GM12872 (cell line): Measurements from ENCODE around the gene OBSCN.

Experiments
- TF ChIP-seq, protein P1 (sequence below): IDR thresholded peaks from 3 replicates; pipeline ENCODE4 v1.5.1; 2011; ENCODE audit warnings: low read depth, mild to moderate bottlenecking, low read length, moderate library complexity; ENCODE audit not compliant: insufficient read depth

OBSCN gene

DNA sequence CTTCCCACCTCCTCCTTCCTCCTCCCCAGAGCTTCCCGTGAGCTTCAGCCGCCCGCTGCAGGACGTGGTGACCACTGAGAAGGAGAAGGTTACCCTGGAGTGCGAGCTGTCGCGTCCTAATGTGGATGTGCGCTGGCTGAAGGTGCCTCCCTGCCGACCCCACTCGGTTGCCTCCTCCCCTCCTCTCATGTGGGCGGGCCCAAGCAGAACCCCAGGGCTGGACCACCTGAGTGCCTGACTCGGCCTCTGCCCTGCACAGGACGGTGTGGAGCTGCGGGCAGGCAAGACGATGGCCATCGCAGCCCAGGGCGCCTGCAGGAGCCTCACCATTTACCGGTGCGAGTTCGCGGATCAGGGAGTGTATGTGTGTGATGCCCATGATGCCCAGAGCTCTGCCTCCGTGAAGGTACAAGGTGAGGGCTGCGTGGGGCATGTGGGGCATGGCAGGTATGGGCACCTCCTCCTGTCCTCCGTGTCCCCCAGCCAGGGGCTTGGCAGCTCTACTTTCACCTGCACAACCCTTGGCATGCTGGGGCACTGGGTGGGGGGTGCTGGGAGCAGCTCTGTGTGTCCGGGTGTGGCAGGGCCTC is 69.2 kb downstream of the OBSCN start:
- TF ChIP-seq, protein P1, sequence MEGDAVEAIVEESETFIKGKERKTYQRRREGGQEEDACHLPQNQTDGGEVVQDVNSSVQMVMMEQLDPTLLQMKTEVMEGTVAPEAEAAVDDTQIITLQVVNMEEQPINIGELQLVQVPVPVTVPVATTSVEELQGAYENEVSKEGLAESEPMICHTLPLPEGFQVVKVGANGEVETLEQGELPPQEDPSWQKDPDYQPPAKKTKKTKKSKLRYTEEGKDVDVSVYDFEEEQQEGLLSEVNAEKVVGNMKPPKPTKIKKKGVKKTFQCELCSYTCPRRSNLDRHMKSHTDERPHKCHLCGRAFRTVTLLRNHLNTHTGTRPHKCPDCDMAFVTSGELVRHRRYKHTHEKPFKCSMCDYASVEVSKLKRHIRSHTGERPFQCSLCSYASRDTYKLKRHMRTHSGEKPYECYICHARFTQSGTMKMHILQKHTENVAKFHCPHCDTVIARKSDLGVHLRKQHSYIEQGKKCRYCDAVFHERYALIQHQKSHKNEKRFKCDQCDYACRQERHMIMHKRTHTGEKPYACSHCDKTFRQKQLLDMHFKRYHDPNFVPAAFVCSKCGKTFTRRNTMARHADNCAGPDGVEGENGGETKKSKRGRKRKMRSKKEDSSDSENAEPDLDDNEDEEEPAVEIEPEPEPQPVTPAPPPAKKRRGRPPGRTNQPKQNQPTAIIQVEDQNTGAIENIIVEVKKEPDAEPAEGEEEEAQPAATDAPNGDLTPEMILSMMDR: no peak

DNA sequence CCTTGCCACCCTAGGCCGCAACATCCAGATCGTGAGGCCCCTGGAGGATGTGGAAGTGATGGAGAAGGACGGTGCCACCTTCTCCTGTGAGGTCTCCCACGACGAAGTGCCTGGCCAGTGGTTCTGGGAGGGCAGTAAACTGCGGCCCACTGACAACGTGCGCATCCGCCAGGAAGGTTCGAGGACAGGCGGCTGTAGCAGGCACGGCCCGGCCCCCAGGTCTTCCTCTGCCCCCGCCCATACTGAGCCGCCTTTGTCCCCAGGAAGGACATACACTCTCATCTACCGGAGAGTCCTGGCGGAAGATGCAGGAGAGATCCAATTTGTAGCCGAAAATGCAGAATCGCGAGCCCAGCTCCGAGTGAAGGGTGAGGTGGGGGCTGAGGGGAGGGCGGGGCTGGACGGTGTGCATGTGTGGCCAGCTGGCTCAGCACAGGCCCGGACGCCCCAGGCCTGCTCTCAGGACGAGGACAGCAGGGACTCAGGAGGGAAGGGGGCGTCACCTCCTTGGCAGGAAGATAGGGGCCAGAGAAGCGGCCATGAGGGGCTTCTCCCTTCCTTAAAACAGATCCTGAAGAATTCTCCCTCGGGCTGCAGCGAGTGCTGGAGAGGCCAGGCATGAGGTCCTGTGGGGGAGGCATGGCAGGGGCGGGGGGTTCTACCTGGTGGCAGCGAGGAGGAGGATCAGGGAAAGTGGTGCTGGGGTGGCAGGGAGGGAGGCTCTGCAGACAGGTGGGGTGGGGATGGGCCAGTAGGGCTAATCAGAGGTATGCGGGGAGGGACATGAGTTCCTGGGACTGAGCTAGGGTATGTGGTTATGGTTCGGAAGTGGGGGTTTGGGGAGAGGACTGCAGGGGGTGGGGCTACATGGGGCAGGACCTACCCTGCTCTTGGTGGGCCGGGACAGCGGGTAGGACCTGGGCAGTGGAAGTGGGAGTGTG is 69.9 kb downstream of the OBSCN start:
- TF ChIP-seq, protein P1: no peak

DNA sequence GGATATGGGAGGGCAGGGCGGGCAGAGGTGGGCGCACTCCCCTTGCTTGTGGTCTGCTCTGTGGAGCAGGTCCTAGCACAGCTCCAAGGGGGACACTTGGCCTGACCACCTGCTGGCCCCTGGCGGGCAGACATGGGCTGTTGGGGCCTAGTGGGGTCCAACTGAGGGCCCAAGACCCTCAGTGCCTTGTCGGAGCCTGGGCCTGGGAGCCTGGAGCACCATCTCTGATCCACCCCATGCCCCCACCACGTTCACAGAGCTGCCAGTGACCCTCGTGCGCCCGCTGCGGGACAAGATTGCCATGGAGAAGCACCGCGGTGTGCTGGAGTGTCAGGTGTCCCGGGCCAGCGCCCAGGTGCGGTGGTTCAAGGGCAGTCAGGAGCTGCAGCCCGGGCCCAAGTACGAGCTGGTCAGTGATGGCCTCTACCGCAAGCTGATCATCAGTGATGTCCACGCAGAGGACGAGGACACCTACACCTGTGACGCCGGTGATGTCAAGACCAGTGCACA is 70.6 kb downstream of the OBSCN start:
- TF ChIP-seq, protein P1: no peak

DNA sequence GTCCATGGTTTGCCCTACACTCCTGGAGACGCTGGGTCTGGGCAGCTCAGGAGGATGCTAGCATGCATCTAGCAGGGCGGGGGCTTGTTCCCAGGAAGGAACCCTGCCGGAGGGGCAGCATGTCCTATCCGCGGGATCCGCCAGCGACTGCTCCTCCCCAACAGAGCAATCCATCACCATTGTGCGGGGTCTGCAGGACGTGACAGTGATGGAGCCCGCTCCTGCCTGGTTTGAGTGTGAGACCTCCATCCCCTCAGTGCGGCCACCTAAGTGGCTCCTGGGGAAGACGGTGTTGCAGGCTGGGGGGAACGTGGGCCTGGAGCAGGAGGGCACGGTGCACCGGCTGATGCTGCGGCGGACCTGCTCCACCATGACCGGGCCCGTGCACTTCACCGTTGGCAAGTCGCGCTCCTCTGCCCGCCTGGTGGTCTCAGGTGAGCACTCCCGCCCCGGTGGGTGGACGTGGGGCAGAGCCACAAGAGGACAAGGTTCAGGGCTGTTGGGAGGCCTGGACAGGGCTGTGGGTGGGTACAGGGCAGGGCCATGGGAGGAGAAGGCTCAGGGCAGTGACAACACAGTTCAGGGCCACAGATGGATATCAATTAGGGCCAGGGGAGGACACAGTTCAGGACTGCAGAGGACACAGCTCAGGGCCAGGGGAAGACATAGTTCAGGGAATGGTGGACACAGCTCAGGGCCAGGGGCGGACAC is 71.3 kb downstream of the OBSCN start:
- TF ChIP-seq, protein P1: no peak

DNA sequence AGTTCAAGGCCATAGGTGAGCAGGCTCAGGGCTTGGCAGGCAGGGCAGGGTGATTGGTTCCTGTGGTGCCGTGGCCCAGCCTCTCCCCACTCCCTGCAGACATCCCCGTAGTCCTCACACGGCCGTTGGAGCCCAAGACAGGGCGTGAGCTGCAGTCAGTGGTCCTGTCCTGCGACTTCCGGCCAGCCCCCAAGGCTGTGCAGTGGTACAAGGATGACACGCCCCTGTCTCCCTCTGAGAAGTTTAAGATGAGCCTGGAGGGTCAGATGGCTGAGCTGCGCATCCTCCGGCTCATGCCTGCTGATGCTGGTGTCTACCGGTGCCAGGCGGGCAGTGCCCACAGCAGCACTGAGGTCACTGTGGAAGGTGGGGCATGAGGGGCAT is 71.9 kb downstream of the OBSCN start:
- TF ChIP-seq, protein P1: no peak

DNA sequence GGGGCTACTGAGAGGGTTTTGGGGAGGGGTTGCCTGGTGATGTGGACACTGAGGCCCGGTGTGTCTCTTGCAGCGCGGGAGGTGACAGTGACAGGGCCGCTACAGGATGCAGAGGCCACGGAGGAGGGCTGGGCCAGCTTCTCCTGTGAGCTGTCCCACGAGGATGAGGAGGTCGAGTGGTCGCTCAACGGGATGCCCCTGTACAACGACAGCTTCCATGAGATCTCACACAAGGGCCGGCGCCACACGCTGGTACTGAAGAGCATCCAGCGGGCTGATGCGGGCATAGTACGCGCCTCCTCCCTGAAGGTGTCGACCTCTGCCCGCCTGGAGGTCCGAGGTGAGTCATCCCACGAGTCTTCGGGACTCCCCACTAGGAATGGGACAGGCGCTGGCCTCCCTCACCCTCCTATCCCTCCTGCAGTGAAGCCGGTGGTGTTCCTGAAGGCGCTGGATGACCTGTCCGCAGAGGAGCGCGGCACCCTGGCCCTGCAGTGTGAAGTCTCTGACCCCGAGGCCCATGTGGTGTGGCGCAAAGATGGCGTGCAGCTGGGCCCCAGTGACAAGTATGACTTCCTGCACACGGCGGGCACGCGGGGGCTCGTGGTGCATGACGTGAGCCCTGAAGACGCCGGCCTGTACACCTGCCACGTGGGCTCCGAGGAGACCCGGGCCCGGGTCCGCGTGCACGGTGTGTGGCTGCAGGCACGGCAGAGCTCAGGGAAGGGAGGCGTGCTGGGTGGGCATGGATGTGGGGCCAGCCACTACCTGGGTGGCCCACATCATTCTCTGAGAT is 72.5 kb downstream of the OBSCN start:
- TF ChIP-seq, protein P1: no peak
